SU-DHL-6 (cell line): ENCODE measurements around the gene PSMA7.
"Not testable (repeated sequence)": the region's sequence is repeated elsewhere in the genome, so short reads cannot be mapped to it uniquely, and the experiment has no call there.

ENCODE experiments used
- H2AFZ ChIP-seq: fragments of 200-600 bp; sonication (generic); 2 replicates; pipeline ENCODE4 v1.6.1; 2014; ENCODE audit warnings: low read depth, mild to moderate bottlenecking, moderate library complexity, mixed read lengths, antibody characterized with exemption, low read length; ENCODE audit not compliant: severe bottlenecking
- H3F3A ChIP-seq: fragments of 200-600 bp; shearing (Covaris generic); 2 replicates; pipeline ENCODE4 v1.6.0; 2016; ENCODE audit warnings: antibody characterized with exemption, mild to moderate bottlenecking; ENCODE audit not compliant: insufficient read depth
- H3K27ac ChIP-seq: fragments of 200-600 bp; sonication (generic); 2 replicates; pipeline ENCODE4 v1.5.1; 2016; ENCODE audit warnings: low read depth, mild to moderate bottlenecking, low read length, moderate library complexity, mixed read lengths
- H3K27me3 ChIP-seq: fragments of 200-600 bp; sonication (generic), shearing (Covaris generic); 2 replicates; pipeline ENCODE4 v1.6.0; 2014; ENCODE audit warnings: mild to moderate bottlenecking, low read length
- H3K36me3 ChIP-seq: fragments of 200-600 bp; sonication (generic); 2 replicates; pipeline ENCODE4 v1.6.1; 2014; ENCODE audit warnings: mild to moderate bottlenecking, low read length, mixed read lengths
- H3K4me2 ChIP-seq: fragments of 300-600, 200-600 bp; shearing (Covaris generic), sonication (generic); 2 replicates; pipeline ENCODE4 v1.6.0; 2014; ENCODE audit warnings: low read length, low read depth, mild to moderate bottlenecking; ENCODE audit not compliant: poor library complexity, severe bottlenecking
- H3K4me3 ChIP-seq: fragments of 200-600 bp; sonication (generic); 2 replicates; pipeline ENCODE4 v1.5.1; 2014; ENCODE audit warnings: antibody characterized with exemption, low read length, mild to moderate bottlenecking, mixed read lengths; ENCODE audit not compliant: insufficient read depth, poor library complexity, severe bottlenecking
- H3K79me2 ChIP-seq: fragments of 200-600 bp; sonication (generic); 2 replicates; pipeline ENCODE4 v1.6.1; 2014; ENCODE audit warnings: mild to moderate bottlenecking, low read length, moderate library complexity; ENCODE audit not compliant: insufficient read depth
- H3K9ac ChIP-seq: fragments of 200-600 bp; sonication (generic); 2 replicates; pipeline ENCODE4 v1.7.0; 2014; ENCODE audit warnings: mild to moderate bottlenecking, low read length
- H3K9me2 ChIP-seq: fragments of 200-600 bp; sonication (generic); replicated peaks from 2 replicates; pipeline ENCODE4 v1.6.1; 2014; ENCODE audit warnings: low read length; ENCODE audit not compliant: insufficient read depth
- H3K9me3 ChIP-seq: fragments of 200-600 bp; sonication (generic); 2 replicates; pipeline ENCODE4 v1.6.1; 2014; ENCODE audit warnings: low read length, mixed read lengths; ENCODE audit not compliant: insufficient read depth
- H4K20me1 ChIP-seq: fragments of 200-600 bp; sonication (generic); 2 replicates; pipeline ENCODE4 v1.6.1; 2014; ENCODE audit warnings: low read depth, mild to moderate bottlenecking, antibody characterized with exemption, low read length, moderate library complexity, mixed read lengths
- CTCF ChIP-seq: fragments of 200-600 bp; sonication (generic); IDR thresholded peaks from one replicate; pipeline ENCODE4 v1.5.1; 2017; ENCODE audit warnings: antibody characterized with exemption, mild to moderate bottlenecking, low read length, moderate library complexity; ENCODE audit not compliant: insufficient read depth, poor library complexity, severe bottlenecking
- EZH2phosphoT487 ChIP-seq: fragments of 200-600 bp; sonication (generic), shearing (Covaris generic); conservative IDR thresholded peaks from 2 replicates; pipeline ENCODE4 v1.6.1; 2018; ENCODE audit warnings: mild to moderate bottlenecking, antibody characterized with exemption, low read length, moderate library complexity, mixed read lengths

Gene PSMA7

DNA sequence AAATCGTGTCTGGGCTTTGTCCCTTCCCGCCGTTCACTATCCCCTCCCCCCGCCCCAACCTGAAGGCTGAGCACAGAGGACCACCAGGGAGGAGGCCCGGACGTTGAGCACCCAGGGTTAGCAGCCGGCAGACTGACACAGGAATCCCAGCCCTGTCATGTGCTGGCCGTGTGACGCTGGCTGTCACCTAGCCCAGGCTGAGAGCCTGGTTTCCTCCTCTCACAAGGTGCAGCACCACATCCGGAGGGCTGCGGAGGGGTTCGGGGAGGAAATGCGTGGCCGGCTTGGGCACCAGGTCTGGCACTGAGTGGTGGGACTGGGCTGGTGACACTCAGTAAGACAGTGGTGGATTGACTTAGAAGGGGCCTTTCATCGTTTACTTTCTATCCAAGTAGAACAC, 25.5 kb downstream of the PSMA7 start:
- Histone ChIP-seq H3K4me3 (no peak overlapping the region), H3K27me3 (no peaks in the 10 kb centered on the region), H3K9me3 (peaks cover 5% of the 10 kb centered on the region; the same call in 1 of the 2 replicates), H3F3A (peaks cover 10% of the 10 kb centered on the region; the same call in 1 of the 2 replicates), H3K9me2 (no peaks in the 10 kb centered on the region), H3K36me3 (no peaks in the 10 kb centered on the region), H3K4me2 (no peak overlapping the region), H4K20me1 (no peaks in the 10 kb centered on the region), H3K79me2 (no peaks in the 10 kb centered on the region), H3K27ac (no peak overlapping the region), H2AFZ (no peak overlapping the region), H3K9ac (no peak overlapping the region)
- TF ChIP-seq CTCF = no peak
- no peak for TF ChIP-seq EZH2phosphoT487

GRCh38 chr20:62117362-62117646, 25.9 kb downstream of the PSMA7 start:
- H3K9me2 ChIP-seq = no peaks in the 10 kb centered on the region

DNA sequence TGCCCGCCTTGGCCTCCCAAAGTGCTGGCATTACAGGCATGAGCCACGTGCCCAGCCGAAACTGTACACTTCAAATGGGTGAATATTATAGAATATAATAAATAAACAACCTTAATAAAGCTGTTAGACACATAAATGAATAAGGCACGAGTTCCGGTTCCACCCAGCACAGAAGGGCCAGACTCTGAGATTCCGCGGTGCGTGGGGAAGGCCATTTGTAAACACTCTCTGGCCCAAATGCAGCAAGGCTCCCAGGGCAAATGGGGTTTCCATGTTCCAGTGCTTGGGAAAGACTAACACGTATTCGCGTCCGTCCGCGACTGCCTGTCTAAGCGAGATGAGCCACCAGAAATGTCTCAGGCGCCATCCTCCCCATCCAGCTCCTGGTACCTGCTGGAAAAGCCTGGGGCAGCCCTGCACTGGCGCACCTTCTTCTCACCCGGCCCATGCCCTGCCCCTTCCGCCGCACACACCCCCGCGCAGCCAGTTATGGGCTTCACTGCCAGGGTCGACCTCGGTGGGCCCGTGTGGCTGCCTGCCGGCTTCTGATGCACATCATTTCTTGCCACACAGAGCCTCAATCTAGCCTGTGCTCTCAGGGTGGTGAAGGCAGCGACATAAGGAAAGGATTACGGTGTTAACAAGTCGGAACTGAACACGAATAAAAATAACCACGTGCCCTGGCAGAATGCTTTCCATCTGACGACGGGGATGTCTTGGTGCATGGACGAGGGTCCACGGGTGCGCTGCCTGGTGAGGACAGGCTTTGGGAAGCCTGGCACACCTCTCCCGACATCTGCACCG, 26.4 kb downstream of the PSMA7 start:
- no peak overlapping the region for H3K9ac ChIP-seq
- H3K4me3 ChIP-seq = no peak overlapping the region
- H3K4me2 ChIP-seq = no peak overlapping the region

More at GRCh38 chr20:62117362-62117646, 25.9 kb downstream of the PSMA7 start:
- H3K9me3 ChIP-seq = peaks cover 8% of the 10 kb centered on the region; the same call in 1 of the 2 replicates
- H2AFZ ChIP-seq = no peak overlapping the region
- H3K79me2 ChIP-seq = no peaks in the 10 kb centered on the region
- no peak overlapping the region for H3K27ac ChIP-seq
- peaks cover 10% of the 10 kb centered on the region; the same call in 1 of the 2 replicates for H3F3A ChIP-seq
- no peak overlapping the region for H3K4me3 ChIP-seq
- H3K9ac ChIP-seq = no peak overlapping the region
- TF ChIP-seq EZH2phosphoT487 (no peak), CTCF (no peak)
- no peaks in the 10 kb centered on the region for H4K20me1 ChIP-seq
- no peaks in the 10 kb centered on the region for H3K27me3 ChIP-seq
- H3K4me2 ChIP-seq = no peak overlapping the region
- H3K36me3 ChIP-seq = no peaks in the 10 kb centered on the region

GRCh38 chr20:62115800-62116407, 27.3 kb downstream of the PSMA7 start:
- H3K9me3 ChIP-seq = peaks cover 13% of the 10 kb centered on the region; the same call in 1 of the 2 replicates
- H3K9ac ChIP-seq, H3F3A ChIP-seq, H3K27me3 ChIP-seq, H4K20me1 ChIP-seq, H3K4me2 ChIP-seq, H3K4me3 ChIP-seq, H3K27ac ChIP-seq, H3K79me2 ChIP-seq, H2AFZ ChIP-seq, H3K9me2 ChIP-seq, H3K36me3 ChIP-seq: not testable (repeated sequence)

More for the DNA sequence above, 26.4 kb downstream of the PSMA7 start:
- Histone ChIP-seq H3K27me3 (no peaks in the 10 kb centered on the region), H3K36me3 (no peaks in the 10 kb centered on the region), H4K20me1 (no peaks in the 10 kb centered on the region), H3K79me2 (no peaks in the 10 kb centered on the region), H3K9me3 (peaks cover 9% of the 10 kb centered on the region; the same call in 1 of the 2 replicates), H3K27ac (no peak overlapping the region), H3F3A (peaks cover 10% of the 10 kb centered on the region; the same call in 1 of the 2 replicates), H3K9me2 (no peaks in the 10 kb centered on the region), H2AFZ (no peak overlapping the region)
- no peak for TF ChIP-seq CTCF
- TF ChIP-seq EZH2phosphoT487 = no peak
